LNCaP clone FGC (cell line): ENCODE results near the gene CCDC24.

ENCODE experiments used
- DNase-seq: peaks from one replicate; pipeline ENCODE4 v3.0.0-alpha.2; 2011; ENCODE audit warnings: low read depth
- H3K4me3 ChIP-seq: 2 replicates; pipeline ENCODE4 v1.5.1; 2011; ENCODE audit warnings: mild to moderate bottlenecking, low read depth, low read length, control low read depth
- TF ChIP-seq, protein P1 (sequence below): IDR thresholded peaks from 2 replicates; pipeline ENCODE4 v1.5.1; 2012; ENCODE audit warnings: mild to moderate bottlenecking; ENCODE audit not compliant: control insufficient read depth, insufficient read depth; ENCODE audit errors: extremely low read depth

The CCDC24 gene

DNA sequence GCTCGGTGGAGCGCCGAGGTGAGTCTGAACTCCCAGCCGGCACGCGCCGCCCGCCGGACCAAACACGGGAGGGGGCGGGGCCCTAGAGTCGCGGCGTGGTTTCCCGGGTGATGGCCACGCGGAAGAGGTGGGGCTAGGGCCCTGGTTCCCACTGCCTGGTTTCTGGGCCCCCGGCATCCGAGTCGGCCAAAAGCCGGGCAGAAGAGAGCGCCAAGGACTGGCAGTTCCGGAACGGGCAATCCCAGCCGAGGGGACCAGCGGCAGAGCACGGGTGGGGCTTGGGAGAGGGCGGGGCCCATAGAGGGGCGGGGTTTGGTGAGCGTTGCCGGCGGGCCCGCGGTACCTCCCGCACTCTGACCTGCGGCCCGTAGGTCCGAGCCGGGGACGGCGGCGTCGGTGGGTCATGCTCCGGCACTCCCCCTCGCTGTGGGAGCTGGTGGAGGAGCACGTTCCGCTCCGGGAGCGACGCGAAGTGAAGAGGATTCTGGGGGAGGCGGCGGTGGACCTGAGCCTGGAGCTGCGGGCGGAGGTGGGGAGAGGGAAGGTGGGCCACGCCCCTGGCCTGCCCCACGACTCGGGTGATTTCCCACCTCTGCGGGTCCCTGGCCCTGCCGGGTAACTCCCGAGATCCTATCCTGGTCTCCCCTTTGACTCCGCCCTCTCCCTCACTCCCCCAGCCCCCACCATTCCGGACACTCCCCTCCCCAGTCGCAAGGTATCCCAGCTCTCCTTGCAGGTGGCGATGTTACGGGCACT is at the start of gene CCDC24:
Gene CCDC24 (plus strand): TSS at position 124 of the 756 bp plus-strand sequence. CDS start 280 bp downstream, at position 404.
- peak within 1 kb of the TSS; percentile 62 for H3K4me3 ChIP-seq
- TF ChIP-seq, protein P1, sequence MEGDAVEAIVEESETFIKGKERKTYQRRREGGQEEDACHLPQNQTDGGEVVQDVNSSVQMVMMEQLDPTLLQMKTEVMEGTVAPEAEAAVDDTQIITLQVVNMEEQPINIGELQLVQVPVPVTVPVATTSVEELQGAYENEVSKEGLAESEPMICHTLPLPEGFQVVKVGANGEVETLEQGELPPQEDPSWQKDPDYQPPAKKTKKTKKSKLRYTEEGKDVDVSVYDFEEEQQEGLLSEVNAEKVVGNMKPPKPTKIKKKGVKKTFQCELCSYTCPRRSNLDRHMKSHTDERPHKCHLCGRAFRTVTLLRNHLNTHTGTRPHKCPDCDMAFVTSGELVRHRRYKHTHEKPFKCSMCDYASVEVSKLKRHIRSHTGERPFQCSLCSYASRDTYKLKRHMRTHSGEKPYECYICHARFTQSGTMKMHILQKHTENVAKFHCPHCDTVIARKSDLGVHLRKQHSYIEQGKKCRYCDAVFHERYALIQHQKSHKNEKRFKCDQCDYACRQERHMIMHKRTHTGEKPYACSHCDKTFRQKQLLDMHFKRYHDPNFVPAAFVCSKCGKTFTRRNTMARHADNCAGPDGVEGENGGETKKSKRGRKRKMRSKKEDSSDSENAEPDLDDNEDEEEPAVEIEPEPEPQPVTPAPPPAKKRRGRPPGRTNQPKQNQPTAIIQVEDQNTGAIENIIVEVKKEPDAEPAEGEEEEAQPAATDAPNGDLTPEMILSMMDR = no peak
- peak; percentile 64 for DNase-seq

GRCh38 chr1:43942411-43942810 is 49.0 kb upstream of the CCDC24 start:
- H3K4me3 ChIP-seq = no peak overlapping the region
- TF ChIP-seq, protein P1 = no peak
- DNase-seq = no peak

DNA sequence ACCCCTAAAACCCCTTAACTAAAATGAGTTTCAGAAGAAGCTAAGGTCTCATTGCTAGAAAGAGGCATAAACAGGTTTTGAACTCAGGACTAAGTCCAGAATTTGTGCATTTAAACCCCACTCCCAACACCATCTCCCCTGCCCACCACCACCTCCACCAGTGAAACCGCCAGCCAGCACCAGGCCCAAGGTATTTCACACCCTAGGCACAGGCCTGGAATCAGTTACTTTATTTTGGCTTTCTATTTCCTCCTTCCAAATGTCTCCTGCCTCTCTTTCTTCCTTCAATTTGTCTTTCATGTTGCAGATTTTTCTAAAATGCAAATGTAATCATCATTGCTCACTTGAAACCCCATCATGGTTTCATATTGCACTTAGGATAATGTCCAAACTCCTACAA is 46.5 kb upstream of the CCDC24 start:
- DNase-seq = no peak
- TF ChIP-seq, protein P1 = no peak
- no peak overlapping the region for H3K4me3 ChIP-seq

DNA sequence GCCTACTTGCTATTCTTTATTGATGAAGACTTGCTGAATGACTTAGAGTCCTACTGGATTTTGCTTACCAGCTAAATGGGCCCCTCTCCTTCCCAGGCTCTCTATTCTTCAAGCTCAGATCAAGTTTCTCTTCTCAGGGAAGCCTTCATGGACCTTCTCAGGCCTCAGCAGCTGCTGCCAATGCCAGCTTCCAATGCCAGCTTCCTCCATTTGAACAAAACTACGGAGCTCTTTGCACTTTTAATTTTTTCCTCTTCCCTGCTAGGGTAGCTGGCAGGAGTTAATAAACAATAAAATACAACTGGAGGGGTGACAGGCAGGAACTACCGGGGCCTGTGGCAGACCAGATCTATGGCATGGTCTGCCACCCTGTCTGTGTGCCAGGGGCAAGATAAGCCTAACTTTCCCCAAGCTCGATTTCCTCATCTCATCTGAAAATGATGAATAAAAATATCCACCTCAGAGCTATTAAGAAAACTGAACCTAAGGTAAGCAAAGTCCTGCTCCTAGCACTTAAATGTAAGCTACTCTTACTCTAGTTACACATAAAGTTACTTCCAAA is 45.6 kb upstream of the CCDC24 start:
- no peak for DNase-seq
- peak overlapping the region; percentile 96 for H3K4me3 ChIP-seq
- TF ChIP-seq, protein P1 = no peak

DNA sequence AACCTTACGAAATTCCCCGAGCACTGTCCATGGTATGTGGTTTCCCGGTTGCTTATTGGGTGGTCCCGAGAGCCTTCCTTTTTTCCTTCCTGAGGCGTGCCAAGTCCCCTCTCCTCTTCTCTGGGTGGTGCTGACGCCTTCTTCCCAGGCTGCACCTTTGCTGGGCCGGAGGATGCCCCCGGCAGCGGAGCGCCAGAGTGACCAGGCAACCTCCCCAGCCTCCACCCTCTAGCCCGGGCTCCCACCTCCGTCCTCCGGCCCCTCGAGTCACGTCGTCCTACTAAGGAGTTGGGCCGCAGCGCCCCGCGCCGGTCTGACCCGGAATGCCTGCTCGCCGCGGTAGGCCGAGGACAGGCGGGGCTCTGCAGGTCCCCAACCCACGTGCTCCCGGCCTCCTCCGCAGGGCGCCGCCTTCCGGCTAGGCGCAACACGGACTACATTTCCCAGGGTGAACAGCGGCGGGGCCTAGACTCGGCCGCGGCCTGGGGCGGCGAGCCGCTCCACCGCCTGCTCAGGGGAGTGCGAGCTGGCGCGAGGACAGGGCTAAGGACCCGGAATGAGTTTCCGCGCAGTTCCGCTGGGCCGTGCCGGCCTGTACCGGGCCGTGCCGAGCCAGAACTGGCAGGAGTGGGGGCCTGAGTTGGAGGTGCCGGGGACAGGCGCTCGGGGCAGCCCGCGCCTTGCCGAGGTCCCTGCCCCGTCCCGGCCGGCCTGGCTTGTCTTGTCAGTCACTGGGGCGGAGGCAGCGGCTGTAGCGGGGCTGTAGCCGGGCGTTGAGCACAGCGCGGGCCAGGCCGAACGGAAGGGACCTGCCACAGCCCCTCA is 45.0 kb upstream of the CCDC24 start, which contains the start of gene IPO13:
Gene IPO13 (plus strand): TSS at position 715 of the 825 bp plus-strand sequence. CDS start 651 bp downstream, outside the sequence.
- TF ChIP-seq, protein P1 = peak; percentile 61
- DNase-seq = peak; percentile 88
- H3K4me3 ChIP-seq = peak within 1 kb of the TSS; percentile 96

DNA sequence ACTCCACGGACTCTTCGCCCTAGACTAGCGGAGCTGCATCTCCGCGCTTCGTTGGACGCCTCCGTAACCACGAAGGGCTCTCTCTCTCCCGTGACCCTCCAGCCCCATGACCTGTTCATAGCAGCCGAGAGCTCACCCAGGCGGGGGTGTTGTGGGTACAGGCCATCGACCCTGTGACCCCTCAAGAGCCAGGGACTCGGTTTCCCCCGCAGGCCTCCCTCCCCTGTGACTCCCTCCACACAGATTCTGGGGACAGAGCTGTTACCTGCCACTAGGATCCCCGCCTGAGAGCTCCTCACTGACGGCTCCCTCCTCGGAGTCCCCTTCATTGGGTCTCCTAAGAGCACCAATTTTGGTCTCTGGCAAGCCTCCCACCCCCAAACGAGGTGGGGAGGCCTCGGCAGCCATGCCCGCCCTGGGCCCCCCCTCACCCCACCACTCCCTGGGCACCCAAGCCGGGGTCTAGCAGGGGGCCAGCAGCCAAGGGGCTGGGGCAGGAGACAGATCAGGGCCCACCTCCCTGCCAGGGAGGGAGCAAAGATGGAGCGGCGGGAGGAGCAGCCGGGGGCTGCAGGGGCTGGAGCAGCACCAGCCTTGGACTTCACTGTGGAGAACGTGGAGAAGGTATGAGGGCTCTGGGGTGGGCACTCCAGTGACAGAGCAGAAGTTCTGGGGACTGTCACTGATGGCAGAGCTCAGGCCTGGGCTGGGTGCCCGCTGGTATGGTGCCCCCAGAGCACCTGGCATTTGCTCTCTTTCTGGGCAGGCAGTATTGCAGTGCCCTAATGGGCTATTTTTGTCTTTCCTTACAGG is 44.1 kb upstream of the CCDC24 start:
- TF ChIP-seq, protein P1 = no peak
- DNase-seq = no peak
- peak overlapping the region; percentile 96 for H3K4me3 ChIP-seq
